B cell (primary cell): ENCODE data around the gene ELOB. TPM values are rescaled to one million over a fixed set of nuclear protein-coding genes. Genes with fewer than 3 reads are reported as not detected.

Experiments
- ATAC-seq: fragments of 200-7000 bp; cut with Tn5 transposase; one replicate; pipeline ENCODE4 v1.10.0; 2021; ENCODE audit warnings: low read depth, mild to moderate bottlenecking, moderate number of reproducible peaks, moderate library complexity
- CTCF ChIA-PET: fragments of 350-600 bp; sonication (Branson Sonifier 250); formaldehyde crosslinking; loops from one replicate; lab custom pipeline; 2021; ENCODE audit warnings: antibody characterized with exemption, inconsistent platforms; lab: Charles Lee
- POLR2A ChIA-PET: fragments of 350-600 bp; sonication (Branson Sonifier 250); formaldehyde crosslinking; loops from one replicate; lab custom pipeline; 2021; ENCODE audit warnings: antibody characterized with exemption; lab: Charles Lee
- DNase-seq: peaks from one replicate; pipeline ENCODE4 v3.0.0; 2013
- H2AFZ ChIP-seq: 2 replicates; pipeline ENCODE4 v1.6.1; 2012; ENCODE audit warnings: mild to moderate bottlenecking, low read depth, low read length; ENCODE audit not compliant: insufficient read depth, poor library complexity, severe bottlenecking
- H3K27ac ChIP-seq, 2 donors: 1 replicate in 1 of 2; 2 replicates in 1 of 2; pipeline ENCODE4 v1.5.1; 2012 to 2013; ENCODE audit warnings: low read length in 2 of 2, mild to moderate bottlenecking in 2 of 2, moderate library complexity in 1 of 2
- H3K27me3 ChIP-seq, 4 experiments: fragments of 200-600 bp in 1 of 4; sonication (generic) in 1 of 4; replicated peaks in 1 of 4; 1 replicate in 2 of 4; 2 replicates in 2 of 4; pipeline versions ENCODE4 v1.6.1 to v1.7.0; 2013 to 2016; ENCODE audit warnings: low read length in 3 of 4, mild to moderate bottlenecking in 2 of 4, mixed read lengths in 1 of 4, moderate library complexity in 1 of 4; ENCODE audit not compliant: insufficient read depth in 4 of 4, control insufficient read depth in 3 of 4; ENCODE audit errors: control extremely low read depth in 1 of 4
- H3K36me3 ChIP-seq, 2 experiments: replicated peaks in 1 of 2; 1 replicate in 1 of 2; 2 replicates in 1 of 2; pipeline versions ENCODE4 v1.6.1 to v1.7.1; 2013; ENCODE audit warnings: low read length in 1 of 2; ENCODE audit not compliant: insufficient read depth in 2 of 2, control insufficient read depth in 1 of 2; ENCODE audit errors: control extremely low read depth in 1 of 2, extremely low read depth in 1 of 2
- H3K4me1 ChIP-seq, 2 donors: fragments of 200-600 bp in 1 of 2; sonication (generic) in 1 of 2; 1 replicate in 1 of 2; 2 replicates in 1 of 2; pipeline versions ENCODE4 v1.5.1 to v1.6.1; 2013 to 2017; ENCODE audit warnings: low read length in 2 of 2; ENCODE audit not compliant: control insufficient read depth in 2 of 2, insufficient read depth in 2 of 2
- H3K4me2 ChIP-seq: replicated peaks from 2 replicates; pipeline ENCODE3; 2012; ENCODE audit warnings: mild to moderate bottlenecking, low read depth, low read length; ENCODE audit not compliant: poor library complexity, severe bottlenecking
- H3K4me3 ChIP-seq, 5 experiments: fragments of 200-600 bp in 1 of 5; sonication (generic) in 1 of 5; 1 replicate in 3 of 5; 2 replicates in 2 of 5; pipeline versions ENCODE4 v1.5.1 to v1.7.0; 2011 to 2016; ENCODE audit warnings: low read length in 4 of 5, mild to moderate bottlenecking in 4 of 5, low read depth in 2 of 5, control low read depth in 1 of 5, moderate library complexity in 1 of 5; ENCODE audit not compliant: insufficient read depth in 1 of 5; ENCODE audit errors: control extremely low read depth in 1 of 5, extremely low read depth in 1 of 5
- H3K79me2 ChIP-seq: fragments of 200-600 bp; sonication (generic); one replicate; pipeline ENCODE4 v1.6.0; 2016; ENCODE audit warnings: low read length; ENCODE audit not compliant: control insufficient read depth, insufficient read depth
- H3K9ac ChIP-seq: fragments of 200-600 bp; sonication (generic); 2 replicates; pipeline ENCODE4 v1.6.1; 2017; ENCODE audit warnings: mild to moderate bottlenecking, low read length, moderate library complexity
- H3K9me3 ChIP-seq, 3 donors: one replicate each; pipeline versions ENCODE4 v1.6.1 to v1.7.1; 2013; ENCODE audit warnings: low read length in 2 of 3; ENCODE audit not compliant: control insufficient read depth in 2 of 3, insufficient read depth in 1 of 3; ENCODE audit errors: control extremely low read depth in 1 of 3
- H4K20me1 ChIP-seq: 2 replicates; pipeline ENCODE4 v1.6.0; 2012; ENCODE audit warnings: mild to moderate bottlenecking, low read length; ENCODE audit not compliant: insufficient read depth, control insufficient read depth, poor library complexity, severe bottlenecking
- H3K27ac Mint-ChIP-seq: one replicate; pipeline ENCODE4 v1.8.0; 2021; ENCODE audit warnings: mixed read lengths
- H3K27me3 Mint-ChIP-seq: one replicate; pipeline ENCODE4 v1.8.0; 2021; ENCODE audit warnings: mixed read lengths
- H3K4me1 Mint-ChIP-seq: one replicate; pipeline ENCODE4 v1.8.0; 2021; ENCODE audit warnings: mixed read lengths
- H3K4me3 Mint-ChIP-seq: one replicate; pipeline ENCODE4 v1.8.0; 2021; ENCODE audit warnings: mixed read lengths
- H3K9me3 Mint-ChIP-seq: one replicate; pipeline ENCODE4 v1.8.0; 2022; ENCODE audit warnings: mixed read lengths; ENCODE audit not compliant: insufficient read depth
- EZH2 ChIP-seq: IDR thresholded peaks from 2 replicates; pipeline ENCODE4 v1.6.1; 2012; ENCODE audit warnings: borderline replicate concordance, low read depth, mild to moderate bottlenecking, moderate library complexity, low read length; ENCODE audit not compliant: insufficient read depth, poor library complexity, severe bottlenecking
- WGBS: methylation state at CpG from one replicate; pipeline ENCODE4 v1.1.5; 2013; ENCODE audit warnings: missing lambda C conversion rate; ENCODE audit not compliant: insufficient coverage; 5-methylcytosine and 5-hydroxymethylcytosine counted together
- intact Hi-C: fragments of 100-400 bp; cut with micrococcal nuclease; formaldehyde crosslinking; loops from one replicate; pipeline ENCODE4 v1.10.0; 2022
- polyA plus RNA-seq: library from polyadenylated mRNA; depleted of rRNA; stranded (reverse); fragments of >200 nt; gene quantifications from 2 replicates; pipeline ENCODE4 v1.2.3, GENCODE V29; 2012
- total RNA-seq, 2 donors: library from RNA; stranded (reverse); fragments of 120-200 nt in 1 of 2; gene quantifications; 1 replicate in 1 of 2; 2 replicates in 1 of 2; pipeline versions ENCODE4 v1.2.3 to v1.2.4, GENCODE V29; 2013 to 2022
- TF ChIP-seq, protein P1 (sequence below): fragments of 200-600 bp; IDR thresholded peaks from one replicate; pipeline ENCODE4 v1.8.0; 2022; ENCODE audit warnings: antibody characterized with exemption, mild to moderate bottlenecking

ELOB gene
- total and polyA plus RNA-seq, 2 donors (not counting 1 experiment from before 2014, with no cell fraction given), result 93.1 to 136 TPM

- no peak overlapping the region for H2AFZ ChIP-seq
- H3K79me2 ChIP-seq, result peaks cover 61% of the 10 kb centered on the region
- peaks cover 6% of the 10 kb centered on the region for H3K4me1 Mint-ChIP-seq
- TF ChIP-seq, protein P1, sequence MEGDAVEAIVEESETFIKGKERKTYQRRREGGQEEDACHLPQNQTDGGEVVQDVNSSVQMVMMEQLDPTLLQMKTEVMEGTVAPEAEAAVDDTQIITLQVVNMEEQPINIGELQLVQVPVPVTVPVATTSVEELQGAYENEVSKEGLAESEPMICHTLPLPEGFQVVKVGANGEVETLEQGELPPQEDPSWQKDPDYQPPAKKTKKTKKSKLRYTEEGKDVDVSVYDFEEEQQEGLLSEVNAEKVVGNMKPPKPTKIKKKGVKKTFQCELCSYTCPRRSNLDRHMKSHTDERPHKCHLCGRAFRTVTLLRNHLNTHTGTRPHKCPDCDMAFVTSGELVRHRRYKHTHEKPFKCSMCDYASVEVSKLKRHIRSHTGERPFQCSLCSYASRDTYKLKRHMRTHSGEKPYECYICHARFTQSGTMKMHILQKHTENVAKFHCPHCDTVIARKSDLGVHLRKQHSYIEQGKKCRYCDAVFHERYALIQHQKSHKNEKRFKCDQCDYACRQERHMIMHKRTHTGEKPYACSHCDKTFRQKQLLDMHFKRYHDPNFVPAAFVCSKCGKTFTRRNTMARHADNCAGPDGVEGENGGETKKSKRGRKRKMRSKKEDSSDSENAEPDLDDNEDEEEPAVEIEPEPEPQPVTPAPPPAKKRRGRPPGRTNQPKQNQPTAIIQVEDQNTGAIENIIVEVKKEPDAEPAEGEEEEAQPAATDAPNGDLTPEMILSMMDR, result no peak
- no peak for TF ChIP-seq EZH2
- ATAC-seq, result no peak
- H3K27ac ChIP-seq, result no peak overlapping the region
- 86% methylated on average over 27 of the region's 32 CpGs for WGBS
- no peak overlapping the region for H3K4me3 Mint-ChIP-seq
- POLR2A ChIA-PET, result no interaction called here
- H4K20me1 ChIP-seq, result peaks cover 74% of the 10 kb centered on the region
- CTCF ChIA-PET, result no interaction called here
- DNase-seq, result no peak
- H3K9me3 ChIP-seq, result peaks cover 0 to 9% (median 0%) of the 10 kb centered on the region in 3 donors
- no peaks in the 10 kb centered on the region for H3K9me3 Mint-ChIP-seq
- H3K27ac Mint-ChIP-seq, result no peak overlapping the region
- no peak overlapping the region for H3K9ac ChIP-seq
- H3K4me1 ChIP-seq, result no peaks in the 10 kb centered on the region
- intact Hi-C loops, result loop anchor here (10.0 kb wide), 2 partner anchors 86 to 94 kb away; partner anchors contain the start of gene KCTD5
- no peaks in the 10 kb centered on the region for H3K27me3 Mint-ChIP-seq
- no peak overlapping the region for H3K4me2 ChIP-seq
- H3K4me3 ChIP-seq, result no peak overlapping the region
- H3K27me3 ChIP-seq, result no peaks in the 10 kb centered on the region
- H3K36me3 ChIP-seq, result peaks cover 0 to 87% of the 10 kb centered on the region in 2 experiments
Measured at GRCh38 chr16:2770057-2770951, 6.8 kb downstream of the ELOB start.

- Histone ChIP-seq H2AFZ (no peak overlapping the region), H4K20me1 (peaks cover 79% of the 10 kb centered on the region), H3K9me3 (peaks cover 0 to 9% (median 0%) of the 10 kb centered on the region in 3 donors), H3K27me3 (no peaks in the 10 kb centered on the region), H3K4me2 (no peak overlapping the region), H3K36me3 (peaks cover 0 to 88% of the 10 kb centered on the region in 2 experiments), H3K4me1 (no peaks in the 10 kb centered on the region), H3K79me2 (peaks cover 55% of the 10 kb centered on the region), H3K9ac (no peak overlapping the region), H3K27ac (no peak overlapping the region), H3K4me3 (no peak overlapping the region)
- Mint-ChIP-seq H3K4me1 (peaks cover 5% of the 10 kb centered on the region), H3K9me3 (no peaks in the 10 kb centered on the region), H3K4me3 (no peak overlapping the region), H3K27ac (peak overlapping the region; percentile 46), H3K27me3 (no peaks in the 10 kb centered on the region)
- TF ChIP-seq, protein P1, result no peak
- TF ChIP-seq EZH2, result no peak
- 89% methylated on average over 14 of the region's 14 CpGs for WGBS
- DNase-seq, result peak; percentile 30
- no peak for ATAC-seq
- POLR2A ChIA-PET, result no interaction called here
- intact Hi-C loops, result loop anchor here (10.0 kb wide), 2 partner anchors 85 to 95 kb away; partner anchors contain the start of gene KCTD5
- CTCF ChIA-PET, result no interaction called here
Measured at GRCh38 chr16:2769675-2770056, 7.4 kb downstream of the ELOB start.
